ENCODE measurements around the gene NDUFB4.

Gene NDUFB4

DNA sequence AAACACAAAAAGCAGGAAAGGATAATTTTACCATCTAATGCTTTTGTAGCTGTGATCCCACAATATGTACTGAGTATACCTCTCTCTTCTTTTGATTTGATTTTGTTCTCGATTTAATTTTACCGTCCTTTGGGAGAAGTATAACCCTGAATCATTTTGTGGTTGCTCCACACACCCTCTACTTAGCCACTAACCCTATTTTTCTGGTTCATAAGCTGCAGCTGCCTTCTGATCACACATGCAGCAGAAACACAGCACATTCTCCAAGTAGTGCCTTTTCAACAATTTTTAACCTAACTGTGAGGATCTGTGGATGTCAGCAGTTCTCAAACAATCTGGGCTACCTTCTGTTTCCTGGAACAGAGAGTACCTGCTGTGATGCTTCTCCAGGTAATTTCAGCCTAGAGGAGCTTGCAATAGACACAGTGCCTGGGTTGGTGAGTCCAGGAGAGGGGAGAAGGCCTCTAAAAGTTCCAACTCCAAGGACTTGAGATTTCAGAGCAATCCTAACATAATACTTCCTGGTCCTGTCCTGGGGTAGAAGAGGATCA is 45.6 kb downstream of the NDUFB4 start:
- no peak for DNase-seq

DNA sequence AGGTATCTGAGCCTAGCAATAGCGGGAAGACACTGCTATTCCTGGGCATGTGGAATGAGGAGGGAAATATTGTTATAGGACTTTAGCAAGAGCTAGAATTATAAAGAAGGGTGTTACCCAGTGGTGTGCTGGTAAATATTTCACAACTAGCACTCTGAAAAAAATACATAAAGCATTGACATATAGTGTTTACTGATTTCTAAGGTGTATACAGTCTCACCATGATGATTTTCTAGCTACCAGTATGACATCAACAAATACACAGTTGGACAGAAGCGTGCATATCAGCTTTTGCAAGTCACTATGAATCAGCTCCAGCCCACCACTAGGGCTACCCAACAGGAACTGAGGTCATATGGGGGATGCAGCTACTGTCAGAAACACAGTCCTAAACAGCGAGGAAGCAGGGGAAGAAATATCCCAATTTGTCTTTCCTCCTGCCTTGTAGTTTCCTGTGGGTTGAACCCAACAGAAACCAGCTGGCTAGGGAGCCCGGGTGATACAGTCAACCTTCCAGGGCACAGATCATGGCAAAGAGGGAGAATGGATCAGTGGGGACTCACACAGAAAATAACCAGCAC is 46.3 kb downstream of the NDUFB4 start:
- DNase-seq: no peak

DNA sequence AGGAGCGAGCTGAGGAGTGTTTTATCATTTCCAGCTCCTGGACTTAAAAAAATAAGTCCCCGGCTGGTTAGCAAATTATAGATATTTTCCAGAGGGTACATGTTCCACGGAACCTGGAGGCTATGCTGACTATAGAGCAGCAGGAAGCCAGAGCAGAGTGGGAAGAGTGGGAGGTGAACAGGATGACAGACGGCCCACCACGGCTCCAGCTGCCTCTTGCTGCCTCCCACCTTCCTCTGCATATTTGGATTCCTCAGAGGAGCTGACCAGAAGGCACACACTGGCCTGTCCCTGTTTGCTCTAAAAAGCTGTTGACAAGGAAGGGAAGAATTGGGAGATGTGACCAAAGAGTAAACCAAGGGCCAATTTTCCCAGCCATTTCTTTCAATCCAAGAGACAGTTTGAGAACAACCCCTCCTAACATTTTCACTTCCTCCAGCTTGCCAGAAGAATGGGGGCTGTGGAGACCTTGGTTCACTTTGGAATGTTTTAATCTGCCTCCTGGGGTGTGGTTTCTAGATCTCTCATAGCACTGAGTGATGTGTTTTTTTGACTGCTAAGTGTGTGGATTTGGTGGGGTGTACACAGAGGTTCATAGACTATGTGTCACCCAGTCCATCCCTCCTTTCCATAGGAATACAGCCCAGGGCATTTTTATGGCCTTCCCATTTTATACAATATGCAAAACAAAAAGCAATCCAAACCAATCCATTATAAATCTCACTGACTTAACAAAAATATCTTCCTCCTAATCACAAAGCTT is 49.1 kb downstream of the NDUFB4 start:
- no peak for DNase-seq

DNA sequence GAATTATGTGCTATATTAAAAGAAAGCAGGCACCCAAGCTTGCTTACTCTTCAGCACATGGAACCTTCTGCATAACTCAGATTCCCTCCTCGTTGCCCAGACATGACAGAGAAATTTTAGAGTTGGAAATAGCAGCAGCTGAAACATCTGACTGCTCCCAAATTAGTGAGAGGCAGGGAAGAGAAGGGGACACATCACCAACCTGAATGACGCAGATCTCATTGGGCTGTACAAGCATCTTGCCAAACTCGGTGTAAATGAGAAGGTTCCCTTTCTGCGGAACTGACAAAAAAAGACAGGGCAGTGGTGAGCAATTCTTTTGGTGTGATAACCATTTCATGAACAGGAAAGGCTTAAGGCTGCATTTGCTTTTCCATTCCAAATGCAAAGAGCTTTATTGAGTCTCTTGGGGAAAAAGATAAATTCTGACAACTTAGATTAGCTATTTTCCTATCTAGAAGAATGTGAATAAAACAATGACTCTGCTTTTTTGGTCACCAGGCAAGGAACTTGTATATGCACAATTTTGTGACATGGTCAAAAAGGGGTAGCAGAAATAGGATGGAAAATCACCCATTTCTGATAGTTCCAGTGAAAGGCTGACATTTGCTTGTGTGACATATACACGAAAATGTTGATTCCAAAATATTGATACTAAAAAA is 50.8 kb downstream of the NDUFB4 start:
- DNase-seq: no peak

DNA sequence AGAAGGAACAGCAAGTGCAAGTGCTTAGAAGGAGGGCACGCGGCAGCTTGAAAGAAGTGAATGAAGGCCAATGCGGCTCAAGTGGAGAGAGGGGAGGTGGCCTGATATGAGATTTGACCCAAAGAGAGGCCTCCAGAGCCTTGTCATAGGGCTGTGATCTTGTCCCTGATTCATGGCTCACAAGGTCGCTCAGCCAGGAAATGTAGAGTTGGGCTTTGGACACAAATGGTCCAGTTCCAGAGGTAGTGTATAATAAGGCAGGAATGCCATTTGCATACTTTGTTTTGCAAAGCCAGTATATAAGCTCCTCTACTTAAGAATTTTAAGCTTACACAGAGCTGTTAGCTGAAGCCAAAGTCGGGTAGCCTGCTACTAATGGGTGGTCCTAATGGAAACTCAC is 52.2 kb downstream of the NDUFB4 start:
- DNase-seq: no peak

DNA sequence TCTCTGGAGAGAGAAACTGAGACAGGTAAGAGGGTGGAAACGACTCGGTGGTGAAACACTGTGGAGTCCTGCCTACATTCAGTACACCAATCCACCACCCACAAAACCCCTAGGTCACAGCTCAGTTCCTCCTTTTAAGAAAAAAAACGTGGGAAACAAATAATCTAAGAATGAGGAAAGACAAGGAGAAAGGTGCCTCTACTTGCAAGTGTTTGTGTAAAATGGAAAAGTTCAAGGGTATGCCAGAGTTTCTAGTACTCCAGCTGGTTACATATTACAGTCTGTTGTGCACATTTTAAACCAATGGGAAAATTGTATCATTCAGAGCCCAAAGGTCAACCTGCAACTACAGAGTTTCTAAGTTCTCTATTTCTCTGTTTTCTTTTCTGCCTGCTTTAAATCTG is 53.7 kb downstream of the NDUFB4 start:
- no peak for DNase-seq

DNA sequence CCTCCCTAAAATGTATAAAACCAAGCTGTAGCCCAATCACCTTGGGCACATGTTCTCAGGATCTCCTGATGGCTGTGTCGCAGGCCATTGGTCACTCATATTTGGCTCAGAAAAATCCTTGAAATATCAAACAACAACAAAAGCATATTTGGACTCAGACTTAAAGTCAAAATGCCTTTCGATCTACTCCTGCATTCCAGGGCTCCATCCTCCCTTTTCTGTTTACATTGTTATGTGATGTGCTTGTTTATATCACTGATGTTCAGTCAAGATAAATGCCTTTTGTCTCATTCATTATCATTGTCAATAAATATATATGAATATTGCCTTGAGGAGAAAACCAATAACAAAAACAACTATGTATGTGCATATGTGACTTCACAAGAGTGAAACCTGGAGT is 54.2 kb downstream of the NDUFB4 start:
- no peak for DNase-seq

Measured in NCI-H748 treated with DMSO at 0.1 percent for 48 hours (cell line).